Smooth muscle cell (in vitro differentiated cells): ENCODE measurements around the gene RAB15. TPM values are rescaled to one million over a fixed set of nuclear protein-coding genes. Genes with fewer than 3 reads are reported as not detected.

Experiments
- DNase-seq: peaks from one replicate; lab custom pipeline; 2025; ENCODE audit not compliant: unreplicated experiment; lab: John Stamatoyannopoulos, UW
- H2AFZ ChIP-seq: fragments of 200-600 bp; sonication (generic); 2 replicates; pipeline ENCODE4 v1.6.0; 2016; ENCODE audit warnings: antibody characterized with exemption, low read depth, mild to moderate bottlenecking
- H3F3A ChIP-seq: fragments of 200-600 bp; sonication (generic); 2 replicates; pipeline ENCODE4 v1.6.0; 2017; ENCODE audit warnings: antibody characterized with exemption, low read depth
- H3K27ac ChIP-seq: fragments of 200-600 bp; sonication (generic); 2 replicates; pipeline ENCODE4 v1.5.1; 2016; ENCODE audit warnings: low read depth, mild to moderate bottlenecking
- H3K27me3 ChIP-seq: fragments of 200-600 bp; sonication (generic); 2 replicates; pipeline ENCODE4 v1.6.1; 2016; ENCODE audit warnings: low read depth, mild to moderate bottlenecking
- H3K36me3 ChIP-seq: fragments of 200-600 bp; sonication (generic); 2 replicates; pipeline ENCODE4 v1.5.1; 2016; ENCODE audit warnings: low read depth
- H3K4me1 ChIP-seq: fragments of 200-600 bp; sonication (generic); 2 replicates; pipeline ENCODE4 v1.5.1; 2016; ENCODE audit warnings: low read depth
- H3K4me2 ChIP-seq: fragments of 200-600 bp; sonication (generic); 2 replicates; pipeline ENCODE4 v1.6.0; 2016; ENCODE audit warnings: mild to moderate bottlenecking
- H3K4me3 ChIP-seq: fragments of 200-600 bp; sonication (generic); 2 replicates; pipeline ENCODE4 v1.5.1; 2016; ENCODE audit warnings: mild to moderate bottlenecking
- H3K79me2 ChIP-seq: fragments of 200-600 bp; sonication (generic); 2 replicates; pipeline ENCODE4 v1.6.0; 2016; ENCODE audit warnings: low read depth, mild to moderate bottlenecking
- H3K9ac ChIP-seq: fragments of 200-600 bp; sonication (generic); 2 replicates; pipeline ENCODE4 v1.6.0; 2016; ENCODE audit warnings: low read depth
- H3K9me3 ChIP-seq: fragments of 200-600 bp; sonication (generic); replicated peaks from 2 replicates; pipeline ENCODE4 v1.5.1; 2016; ENCODE audit warnings: low read depth
- H4K20me1 ChIP-seq: fragments of 200-600 bp; sonication (generic); 2 replicates; pipeline ENCODE4 v1.6.0; 2016; ENCODE audit warnings: low read depth
- WGBS: methylation state at CpG from one replicate; pipeline ENCODE4 v1.1.7; 2016; ENCODE audit warnings: low lambda C conversion rate; 5-methylcytosine and 5-hydroxymethylcytosine counted together
- polyA plus RNA-seq: library from polyadenylated mRNA; unstranded; fragments of >200 nt; fragmentation: Nextera tagmentation; extraction: Ambion mirVana; gene quantifications from 2 replicates; pipeline ENCODE4 v1.2.1, GENCODE V29; 2016
- total RNA-seq: library from RNA; depleted of rRNA; stranded (reverse); fragments of >200 nt; gene quantifications from 2 replicates; pipeline ENCODE4 v1.2.3, GENCODE V29; 2014
- TF ChIP-seq, protein P1 (sequence below): fragments of 200-600 bp; sonication (generic); IDR thresholded peaks from 2 replicates; pipeline ENCODE4 v1.5.1; 2017; ENCODE audit warnings: borderline replicate concordance, mild to moderate bottlenecking, antibody characterized with exemption; ENCODE audit not compliant: insufficient read depth, poor library complexity, severe bottlenecking

RAB15 gene
- total and polyA plus RNA-seq, 2 experiments from 2014 or later = 7.1 to 7.7 TPM

DNA sequence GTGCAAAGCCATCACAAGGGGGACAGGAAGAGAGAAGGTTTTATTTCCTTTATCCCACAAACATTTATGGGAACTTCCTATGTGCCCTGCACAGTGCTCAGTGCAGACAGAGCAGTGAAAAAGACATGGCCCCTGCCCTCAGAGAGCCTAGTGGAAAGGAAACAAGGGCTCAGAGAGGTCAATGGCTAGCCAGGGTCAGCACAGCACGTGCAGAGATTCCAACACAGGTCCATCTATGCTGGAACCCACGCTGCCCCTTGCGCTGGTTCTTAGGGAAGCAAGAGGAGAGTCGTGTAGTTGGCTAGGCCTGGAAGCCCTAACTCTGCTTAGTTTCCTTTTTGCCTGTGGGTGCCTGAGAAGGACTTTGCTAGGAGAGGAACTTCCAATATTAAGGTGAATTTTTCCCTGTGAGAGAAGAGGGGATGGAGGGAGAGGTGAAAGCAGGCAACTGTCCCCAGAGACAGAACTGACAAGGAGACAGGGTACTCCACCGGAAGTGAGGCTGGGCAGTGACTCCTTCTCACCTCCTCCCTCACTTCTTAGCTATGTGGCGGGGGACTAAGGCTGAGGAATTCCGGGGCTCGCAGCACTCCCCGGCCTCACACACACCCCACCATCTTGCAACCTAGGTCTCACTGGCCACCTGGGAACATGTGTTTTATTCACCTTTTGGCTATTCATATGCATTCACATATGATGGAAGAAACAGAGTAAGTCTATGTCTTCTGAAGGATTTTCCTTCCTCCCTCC lies 17.5 kb downstream of the RAB15 start:
- H2AFZ ChIP-seq = no peak overlapping the region
- H3K4me2 ChIP-seq = no peak overlapping the region
- no peak for DNase-seq
- no peaks in the 10 kb centered on the region for H3K79me2 ChIP-seq
- no peak overlapping the region for H3K9ac ChIP-seq
- 90% methylated on average over 9 of the region's 9 CpGs for WGBS
- peaks cover 8% of the 10 kb centered on the region for H4K20me1 ChIP-seq
- H3K9me3 ChIP-seq = no peaks in the 10 kb centered on the region
- TF ChIP-seq, protein P1, sequence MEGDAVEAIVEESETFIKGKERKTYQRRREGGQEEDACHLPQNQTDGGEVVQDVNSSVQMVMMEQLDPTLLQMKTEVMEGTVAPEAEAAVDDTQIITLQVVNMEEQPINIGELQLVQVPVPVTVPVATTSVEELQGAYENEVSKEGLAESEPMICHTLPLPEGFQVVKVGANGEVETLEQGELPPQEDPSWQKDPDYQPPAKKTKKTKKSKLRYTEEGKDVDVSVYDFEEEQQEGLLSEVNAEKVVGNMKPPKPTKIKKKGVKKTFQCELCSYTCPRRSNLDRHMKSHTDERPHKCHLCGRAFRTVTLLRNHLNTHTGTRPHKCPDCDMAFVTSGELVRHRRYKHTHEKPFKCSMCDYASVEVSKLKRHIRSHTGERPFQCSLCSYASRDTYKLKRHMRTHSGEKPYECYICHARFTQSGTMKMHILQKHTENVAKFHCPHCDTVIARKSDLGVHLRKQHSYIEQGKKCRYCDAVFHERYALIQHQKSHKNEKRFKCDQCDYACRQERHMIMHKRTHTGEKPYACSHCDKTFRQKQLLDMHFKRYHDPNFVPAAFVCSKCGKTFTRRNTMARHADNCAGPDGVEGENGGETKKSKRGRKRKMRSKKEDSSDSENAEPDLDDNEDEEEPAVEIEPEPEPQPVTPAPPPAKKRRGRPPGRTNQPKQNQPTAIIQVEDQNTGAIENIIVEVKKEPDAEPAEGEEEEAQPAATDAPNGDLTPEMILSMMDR = no peak
- no peaks in the 10 kb centered on the region for H3K36me3 ChIP-seq
- no peak overlapping the region for H3K4me3 ChIP-seq
- no peaks in the 10 kb centered on the region for H3F3A ChIP-seq
- H3K27me3 ChIP-seq = no peaks in the 10 kb centered on the region
- H3K4me1 ChIP-seq = no peaks in the 10 kb centered on the region
- no peak overlapping the region for H3K27ac ChIP-seq

DNA sequence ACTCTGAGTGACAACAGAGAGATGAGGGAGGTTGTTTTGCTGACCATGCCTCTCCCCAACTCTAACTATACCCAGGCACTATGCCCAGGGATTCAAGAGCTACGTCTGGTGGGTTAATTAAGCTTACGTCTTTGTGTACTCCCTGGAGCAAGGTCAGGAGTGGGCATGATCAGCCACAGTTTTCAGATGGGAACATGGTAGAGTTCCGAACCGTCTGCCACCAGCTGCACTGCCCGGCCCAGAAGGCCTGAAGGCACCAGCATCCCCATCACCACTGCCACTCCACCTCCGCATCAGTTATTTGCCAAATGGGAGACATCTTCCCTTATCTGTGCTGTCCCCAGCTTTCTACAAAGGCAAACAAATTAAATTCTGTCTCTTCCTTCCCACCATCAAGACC lies 18.5 kb downstream of the RAB15 start:
- DNase-seq = no peak
- Histone ChIP-seq H3F3A (no peaks in the 10 kb centered on the region), H3K27ac (no peak overlapping the region), H2AFZ (no peak overlapping the region), H3K9me3 (no peaks in the 10 kb centered on the region), H3K27me3 (no peaks in the 10 kb centered on the region), H3K4me3 (no peak overlapping the region), H4K20me1 (peaks cover 8% of the 10 kb centered on the region), H3K36me3 (no peaks in the 10 kb centered on the region), H3K9ac (no peak overlapping the region), H3K79me2 (no peaks in the 10 kb centered on the region), H3K4me1 (no peaks in the 10 kb centered on the region), H3K4me2 (no peak overlapping the region)
- TF ChIP-seq, protein P1 = no peak
- WGBS = 91% methylated on average over 6 of the region's 6 CpGs

DNA sequence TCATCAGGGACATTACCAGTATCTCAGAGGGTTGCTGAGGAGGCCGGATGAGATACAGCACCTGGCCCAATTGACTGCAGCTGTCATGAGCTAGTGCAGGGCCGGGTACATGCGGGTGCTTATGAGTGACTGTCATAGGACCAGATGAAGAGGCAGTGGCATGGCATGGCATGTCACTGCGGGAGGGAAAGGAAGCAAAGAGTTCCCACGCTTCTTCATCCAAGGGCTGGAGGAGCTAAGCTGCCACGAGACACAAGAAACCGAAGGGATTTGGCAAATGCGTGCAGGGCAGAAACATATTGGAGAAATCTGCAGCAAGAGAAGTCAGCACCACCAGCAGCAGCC lies 18.9 kb downstream of the RAB15 start:
- Histone ChIP-seq H3K4me1 (no peaks in the 10 kb centered on the region), H3F3A (no peaks in the 10 kb centered on the region), H3K9me3 (no peaks in the 10 kb centered on the region), H3K79me2 (no peaks in the 10 kb centered on the region), H3K27ac (no peak overlapping the region), H3K4me2 (no peak overlapping the region), H2AFZ (no peak overlapping the region), H3K4me3 (no peak overlapping the region), H3K27me3 (no peaks in the 10 kb centered on the region), H3K9ac (no peak overlapping the region), H3K36me3 (no peaks in the 10 kb centered on the region), H4K20me1 (peaks cover 8% of the 10 kb centered on the region)
- WGBS = 95% methylated on average over 8 of the region's 8 CpGs
- TF ChIP-seq, protein P1 = no peak
- no peak for DNase-seq
